ENCODE data around the gene ASGR2.

The ASGR2 gene

DNA sequence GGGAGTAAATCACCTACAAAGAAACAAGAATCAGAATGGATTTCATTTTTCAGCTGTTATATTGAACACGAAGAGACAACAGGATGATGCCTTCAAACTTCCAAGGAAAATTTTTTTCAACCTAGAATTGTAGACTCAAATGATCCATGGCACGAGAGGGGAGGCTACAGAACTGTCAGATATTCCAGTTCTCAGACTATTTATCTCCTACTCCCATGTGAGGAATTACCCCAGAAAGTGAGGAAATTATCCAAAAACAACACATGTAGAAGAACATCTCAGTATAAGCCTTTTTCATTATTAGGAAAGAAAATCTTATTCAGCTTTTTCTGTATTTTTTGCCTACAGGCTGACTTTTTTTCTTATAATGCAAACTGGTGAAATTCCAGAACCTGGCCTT, 5.5 kb upstream of the ASGR2 start:
- H3K36me3 ChIP-seq (ENCODE audit: insufficient read depth, low read length) = no peaks in the 10 kb centered on the region
- no peaks in the 10 kb centered on the region for H3K9me3 ChIP-seq (ENCODE audit: insufficient read depth, low read length, severe bottlenecking)
- no peak overlapping the region for H2AFZ ChIP-seq (ENCODE audit: low read depth, low read length)
- TF ChIP-seq, protein P1, sequence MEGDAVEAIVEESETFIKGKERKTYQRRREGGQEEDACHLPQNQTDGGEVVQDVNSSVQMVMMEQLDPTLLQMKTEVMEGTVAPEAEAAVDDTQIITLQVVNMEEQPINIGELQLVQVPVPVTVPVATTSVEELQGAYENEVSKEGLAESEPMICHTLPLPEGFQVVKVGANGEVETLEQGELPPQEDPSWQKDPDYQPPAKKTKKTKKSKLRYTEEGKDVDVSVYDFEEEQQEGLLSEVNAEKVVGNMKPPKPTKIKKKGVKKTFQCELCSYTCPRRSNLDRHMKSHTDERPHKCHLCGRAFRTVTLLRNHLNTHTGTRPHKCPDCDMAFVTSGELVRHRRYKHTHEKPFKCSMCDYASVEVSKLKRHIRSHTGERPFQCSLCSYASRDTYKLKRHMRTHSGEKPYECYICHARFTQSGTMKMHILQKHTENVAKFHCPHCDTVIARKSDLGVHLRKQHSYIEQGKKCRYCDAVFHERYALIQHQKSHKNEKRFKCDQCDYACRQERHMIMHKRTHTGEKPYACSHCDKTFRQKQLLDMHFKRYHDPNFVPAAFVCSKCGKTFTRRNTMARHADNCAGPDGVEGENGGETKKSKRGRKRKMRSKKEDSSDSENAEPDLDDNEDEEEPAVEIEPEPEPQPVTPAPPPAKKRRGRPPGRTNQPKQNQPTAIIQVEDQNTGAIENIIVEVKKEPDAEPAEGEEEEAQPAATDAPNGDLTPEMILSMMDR (IDR thresholded peaks at IDR 0.05; ENCODE audit: borderline replicate concordance, extremely low read depth, low read length, poor library complexity, severe bottlenecking) = no peak
- TF ChIP-seq EZH2 (IDR thresholded peaks at IDR 0.05; ENCODE audit: borderline replicate concordance, low read depth, low read length, severe bottlenecking) = no peak
- ATAC-seq (ENCODE audit: insufficient read depth, low read depth) = no peak
- H4K20me1 ChIP-seq (ENCODE audit: insufficient read depth, low read length) = no peaks in the 10 kb centered on the region
- no peak for DNase-seq
- H3K4me2 ChIP-seq (ENCODE audit: insufficient read depth, low read length) = no peak overlapping the region
- no peaks in the 10 kb centered on the region for H3K4me1 ChIP-seq (ENCODE audit: insufficient read depth, low read length)
- H3K9ac ChIP-seq (ENCODE audit: low read depth, low read length) = no peak overlapping the region
- H3K4me3 ChIP-seq (ENCODE audit: low read depth in 1 of 2, low read length in 2 of 2) = no peak overlapping the region
- H3K79me2 ChIP-seq (ENCODE audit: insufficient read depth, low read length) = no peaks in the 10 kb centered on the region
- H3K27ac ChIP-seq (ENCODE audit: low read length) = no peak overlapping the region
- H3K27me3 ChIP-seq (ENCODE audit: insufficient read depth, low read length, poor library complexity) = peaks cover 3% of the 10 kb centered on the region

DNA sequence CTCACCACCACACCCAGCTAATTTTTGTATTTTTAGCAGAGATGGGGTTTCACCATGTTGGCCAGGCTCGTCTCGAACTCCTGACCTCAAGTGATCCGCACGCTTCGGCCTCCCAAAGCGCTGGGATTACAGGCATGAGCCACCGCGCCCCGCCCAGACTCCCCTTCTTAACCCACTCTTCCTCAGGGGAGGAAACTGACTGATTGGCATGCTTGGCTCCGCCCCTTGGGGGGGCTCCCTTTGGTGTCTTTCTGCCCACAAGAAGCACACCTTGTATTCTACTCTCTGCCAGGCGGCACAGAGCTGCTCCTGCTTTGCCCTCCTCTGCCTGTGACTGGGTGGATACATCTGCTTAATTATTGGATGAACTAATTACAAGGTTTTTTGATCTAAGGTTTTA, 4.7 kb upstream of the ASGR2 start:
- H3K4me3 ChIP-seq (ENCODE audit: low read depth in 1 of 2, low read length in 2 of 2) = no peak overlapping the region
- TF ChIP-seq EZH2 (IDR thresholded peaks at IDR 0.05; ENCODE audit: borderline replicate concordance, low read depth, low read length, severe bottlenecking) = no peak
- TF ChIP-seq, protein P1 (IDR thresholded peaks at IDR 0.05; ENCODE audit: borderline replicate concordance, extremely low read depth, low read length, poor library complexity, severe bottlenecking) = no peak
- no peak for ATAC-seq (ENCODE audit: insufficient read depth, low read depth)
- DNase-seq = no peak
- H3K36me3 ChIP-seq (ENCODE audit: insufficient read depth, low read length) = no peaks in the 10 kb centered on the region
- H3K9ac ChIP-seq (ENCODE audit: low read depth, low read length) = no peak overlapping the region
- no peaks in the 10 kb centered on the region for H3K79me2 ChIP-seq (ENCODE audit: insufficient read depth, low read length)
- H3K27me3 ChIP-seq (ENCODE audit: insufficient read depth, low read length, poor library complexity) = peaks cover 3% of the 10 kb centered on the region
- no peaks in the 10 kb centered on the region for H3K9me3 ChIP-seq (ENCODE audit: insufficient read depth, low read length, severe bottlenecking)
- H2AFZ ChIP-seq (ENCODE audit: low read depth, low read length) = no peak overlapping the region
- no peaks in the 10 kb centered on the region for H3K4me1 ChIP-seq (ENCODE audit: insufficient read depth, low read length)
- no peak overlapping the region for H3K4me2 ChIP-seq (ENCODE audit: insufficient read depth, low read length)
- no peaks in the 10 kb centered on the region for H4K20me1 ChIP-seq (ENCODE audit: insufficient read depth, low read length)
- no peak overlapping the region for H3K27ac ChIP-seq (ENCODE audit: low read length)

DNA sequence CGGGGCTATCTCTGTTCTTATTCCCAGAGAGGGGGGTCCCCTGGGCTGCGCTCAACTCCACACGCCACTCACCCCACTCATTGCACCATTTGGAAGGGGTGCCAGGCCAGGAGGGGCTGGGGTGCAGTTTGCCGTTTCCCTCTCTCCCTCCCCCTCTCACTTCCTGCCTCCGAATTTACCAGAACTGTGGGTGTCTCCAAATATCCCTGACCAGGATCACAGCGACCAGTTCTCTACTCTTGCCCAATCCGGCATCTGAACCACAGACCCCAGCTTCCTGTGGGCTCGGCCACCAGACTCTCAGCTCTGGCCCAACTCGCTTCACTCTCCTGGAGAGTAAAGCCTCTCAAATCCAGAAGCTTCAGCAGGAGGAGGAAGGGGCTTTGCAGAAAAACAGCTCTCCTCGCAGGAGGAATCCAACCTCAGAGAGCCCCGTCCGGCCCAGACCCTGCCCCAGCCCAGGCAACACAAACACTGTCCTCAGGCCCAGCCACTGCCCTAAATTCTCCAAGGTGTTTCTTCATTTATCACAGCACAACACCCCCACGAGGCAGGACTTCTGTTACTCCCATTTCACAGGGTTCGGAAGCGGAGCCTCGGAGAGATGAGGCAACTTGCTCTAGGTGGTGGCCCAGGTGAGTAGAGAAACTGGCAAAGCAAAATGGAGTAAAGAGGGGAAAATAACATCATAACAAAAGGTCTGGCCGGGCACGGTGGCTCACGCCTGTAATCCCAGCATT, 423 bp upstream of the ASGR2 start:
- no peak overlapping the region for H3K4me2 ChIP-seq (ENCODE audit: insufficient read depth, low read length)
- H2AFZ ChIP-seq (ENCODE audit: low read depth, low read length) = no peak overlapping the region
- no peaks in the 10 kb centered on the region for H4K20me1 ChIP-seq (ENCODE audit: insufficient read depth, low read length)
- H3K4me1 ChIP-seq (ENCODE audit: insufficient read depth, low read length) = no peaks in the 10 kb centered on the region
- no peaks in the 10 kb centered on the region for H3K27me3 ChIP-seq (ENCODE audit: insufficient read depth, low read length, poor library complexity)
- no peaks in the 10 kb centered on the region for H3K9me3 ChIP-seq (ENCODE audit: insufficient read depth, low read length, severe bottlenecking)
- ATAC-seq (ENCODE audit: insufficient read depth, low read depth) = no peak
- no peaks in the 10 kb centered on the region for H3K79me2 ChIP-seq (ENCODE audit: insufficient read depth, low read length)
- H3K27ac ChIP-seq (ENCODE audit: low read length) = no peak overlapping the region
- TF ChIP-seq EZH2 (IDR thresholded peaks at IDR 0.05; ENCODE audit: borderline replicate concordance, low read depth, low read length, severe bottlenecking) = no peak
- TF ChIP-seq, protein P1 (IDR thresholded peaks at IDR 0.05; ENCODE audit: borderline replicate concordance, extremely low read depth, low read length, poor library complexity, severe bottlenecking) = no peak
- H3K4me3 ChIP-seq (ENCODE audit: low read depth in 1 of 2, low read length in 2 of 2) = no peak overlapping the region
- no peaks in the 10 kb centered on the region for H3K36me3 ChIP-seq (ENCODE audit: insufficient read depth, low read length)
- no peak for DNase-seq
- H3K9ac ChIP-seq (ENCODE audit: low read depth, low read length) = no peak overlapping the region
